Measurements from ENCODE around the gene ARMC5.

- no peak for TF ChIP-seq EP300 (IDR thresholded peaks at IDR 0.05)
- TF ChIP-seq, protein P1, sequence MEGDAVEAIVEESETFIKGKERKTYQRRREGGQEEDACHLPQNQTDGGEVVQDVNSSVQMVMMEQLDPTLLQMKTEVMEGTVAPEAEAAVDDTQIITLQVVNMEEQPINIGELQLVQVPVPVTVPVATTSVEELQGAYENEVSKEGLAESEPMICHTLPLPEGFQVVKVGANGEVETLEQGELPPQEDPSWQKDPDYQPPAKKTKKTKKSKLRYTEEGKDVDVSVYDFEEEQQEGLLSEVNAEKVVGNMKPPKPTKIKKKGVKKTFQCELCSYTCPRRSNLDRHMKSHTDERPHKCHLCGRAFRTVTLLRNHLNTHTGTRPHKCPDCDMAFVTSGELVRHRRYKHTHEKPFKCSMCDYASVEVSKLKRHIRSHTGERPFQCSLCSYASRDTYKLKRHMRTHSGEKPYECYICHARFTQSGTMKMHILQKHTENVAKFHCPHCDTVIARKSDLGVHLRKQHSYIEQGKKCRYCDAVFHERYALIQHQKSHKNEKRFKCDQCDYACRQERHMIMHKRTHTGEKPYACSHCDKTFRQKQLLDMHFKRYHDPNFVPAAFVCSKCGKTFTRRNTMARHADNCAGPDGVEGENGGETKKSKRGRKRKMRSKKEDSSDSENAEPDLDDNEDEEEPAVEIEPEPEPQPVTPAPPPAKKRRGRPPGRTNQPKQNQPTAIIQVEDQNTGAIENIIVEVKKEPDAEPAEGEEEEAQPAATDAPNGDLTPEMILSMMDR (IDR thresholded peaks at IDR 0.05) = no peak
These were observed 26.3 kb downstream of the ARMC5 start for GRCh38 chr16:31485571-31485970.

Measured in stomach (tissue), 4 donors.